Mucosa of gallbladder (tissue), 1 donor: ENCODE results near the gene MGAT4A. TPM values are rescaled to one million over a fixed set of nuclear protein-coding genes. Genes with fewer than 3 reads are reported as not detected.
"Not testable (repeated sequence)": the region's sequence is repeated elsewhere in the genome, so short reads cannot be mapped to it uniquely, and the experiment has no call there.

Source experiments
- DNase-seq: peaks from one replicate; pipeline ENCODE4 v3.0.0-alpha.2; 2020; ENCODE audit warnings: low spot score
- total RNA-seq: library from RNA; stranded (reverse); gene quantifications from one replicate; pipeline ENCODE4 v1.2.1, GENCODE V29; 2021
- donor health status: DM: no; HTN: no; CAD: no.

MGAT4A gene
- total RNA-seq, 1 donor from 2014 or later = 34.4 TPM

GRCh38 chr2:98607741-98608115 lies 123.2 kb downstream of the MGAT4A start:
- no peak for DNase-seq

GRCh38 chr2:98607104-98607503 lies 123.8 kb downstream of the MGAT4A start:
- DNase-seq = no peak

- no peak for DNase-seq
Observed at GRCh38 chr2:98606431-98606830, 124.5 kb downstream of the MGAT4A start.

- DNase-seq = no peak
Observed at GRCh38 chr2:98605076-98605475, 125.9 kb downstream of the MGAT4A start.

- DNase-seq = no peak
Observed at GRCh38 chr2:98604547-98604946, 126.4 kb downstream of the MGAT4A start.

- no peak for DNase-seq
Observed at GRCh38 chr2:98601532-98602132, 129.3 kb downstream of the MGAT4A start.

GRCh38 chr2:98598781-98599428 lies 132.0 kb downstream of the MGAT4A start:
- DNase-seq = no peak

GRCh38 chr2:98594665-98595064 lies 136.3 kb downstream of the MGAT4A start:
- DNase-seq = not testable (repeated sequence)

- no peak for DNase-seq
Observed at GRCh38 chr2:98592565-98592964, 138.4 kb downstream of the MGAT4A start.

- no peak for DNase-seq
Observed at GRCh38 chr2:98589489-98589888, 141.4 kb downstream of the MGAT4A start.

- DNase-seq = no peak
Observed at GRCh38 chr2:98588880-98589431, 142.0 kb downstream of the MGAT4A start.

GRCh38 chr2:98586551-98587140 lies 144.3 kb downstream of the MGAT4A start:
- DNase-seq = no peak

GRCh38 chr2:98585386-98585785 lies 145.5 kb downstream of the MGAT4A start:
- no peak for DNase-seq

- DNase-seq = no peak
Observed at GRCh38 chr2:98583816-98584618, 146.9 kb downstream of the MGAT4A start.

- DNase-seq = no peak
Observed at GRCh38 chr2:98583276-98583675, 147.7 kb downstream of the MGAT4A start.

- DNase-seq = no peak
Observed at GRCh38 chr2:98582523-98582922, 148.4 kb downstream of the MGAT4A start.

- DNase-seq = no peak
Observed at GRCh38 chr2:98580656-98581284, 150.2 kb downstream of the MGAT4A start.

- DNase-seq = no peak
Observed at GRCh38 chr2:98579926-98580325, 151.0 kb downstream of the MGAT4A start.

GRCh38 chr2:98578231-98578630 lies 152.7 kb downstream of the MGAT4A start:
- DNase-seq = no peak

- no peak for DNase-seq
Observed at GRCh38 chr2:98577313-98577712, 153.6 kb downstream of the MGAT4A start.

GRCh38 chr2:98576666-98577312 lies 154.1 kb downstream of the MGAT4A start:
- DNase-seq = no peak
